Melanocyte of skin (primary cell): Measurements from ENCODE around the gene CD99L2. TPM values are rescaled to one million over a fixed set of nuclear protein-coding genes. Genes with fewer than 3 reads are reported as not detected.

Source experiments
- total RNA-seq, 2 donors: library from RNA; depleted of rRNA; stranded (reverse); fragments of >200 nt; gene quantifications; 2 replicates each; pipeline ENCODE4 v1.2.3, GENCODE V29; 2012

CD99L2 gene
- total RNA-seq, result 10 to 100 TPM; 42.3 to 69.5 TPM

GRCh38 chrX:150898343-150899190 lies at the start of gene CD99L2:
CD99L2 (minus strand) TSS chrX:150898668; CDS start chrX:150898588, 80 bp downstream.

Other genes with a start within 250 kb of the CD99L2 start
- gene MTMR1, start 205.3 kb downstream of the CD99L2 start, total RNA-seq, result 10 to 100 TPM; 12.7 to 16.5 TPM
- 10 to 100 TPM in 1 of 2 donors, 1 to 10 TPM in 1; 9.6 to 21.6 TPM for gene HMGB3, start 84.7 kb upstream of the CD99L2 start, total RNA-seq